HS-5 (cell line): Measurements from ENCODE around the gene NAGS.
"Not testable (repeated sequence)": the region's sequence is repeated elsewhere in the genome, so short reads cannot be mapped to it uniquely, and the experiment has no call there.

ENCODE experiments used
- DNase-seq: peaks from one replicate; pipeline ENCODE4 v3.0.0-alpha.2; 2012; ENCODE audit warnings: low read depth

Gene NAGS

DNA sequence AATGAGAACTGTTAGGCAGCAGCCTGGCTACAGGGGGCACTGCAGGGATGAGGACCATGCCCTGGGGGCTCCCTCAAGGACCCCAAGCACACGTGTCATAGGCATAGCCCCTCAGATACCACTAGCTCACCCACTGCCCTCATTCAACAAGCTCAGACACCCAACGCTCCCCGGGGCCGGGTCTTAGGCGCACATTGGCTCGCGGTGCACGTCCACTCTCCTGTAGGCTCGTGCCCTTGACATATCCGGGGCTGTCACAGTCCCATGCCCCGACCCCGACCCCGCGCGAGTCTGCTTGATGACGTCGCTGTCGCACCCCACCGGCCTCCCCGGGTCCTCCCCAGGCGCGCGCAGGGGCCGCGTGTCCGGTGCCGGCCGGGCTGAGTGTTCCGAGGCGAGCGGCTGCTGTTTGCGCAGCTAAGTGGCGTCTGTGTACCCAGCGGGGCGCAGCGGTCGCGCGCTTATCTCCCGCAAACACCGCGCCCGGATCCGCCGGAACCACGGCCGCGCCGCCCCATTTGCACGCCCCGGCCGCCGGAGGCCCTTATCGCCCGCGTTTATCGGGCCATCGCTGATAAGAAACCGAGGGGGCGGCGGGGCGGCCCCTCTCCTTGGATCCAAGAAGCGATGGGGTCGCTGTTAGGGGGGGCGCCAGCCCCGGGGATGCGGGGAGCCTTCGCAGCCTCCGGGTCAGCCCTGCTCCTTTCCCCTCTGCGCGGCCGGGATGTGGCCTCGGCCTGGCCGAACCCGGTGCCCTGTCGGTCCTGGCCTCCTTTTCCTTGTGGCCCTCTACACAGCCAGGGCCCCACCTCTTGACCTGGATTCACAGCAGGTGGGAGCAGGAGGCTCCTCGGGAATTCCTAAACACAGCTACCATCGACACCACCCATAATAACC is 20.7 kb upstream of the NAGS start:
- DNase-seq = no peak

DNA sequence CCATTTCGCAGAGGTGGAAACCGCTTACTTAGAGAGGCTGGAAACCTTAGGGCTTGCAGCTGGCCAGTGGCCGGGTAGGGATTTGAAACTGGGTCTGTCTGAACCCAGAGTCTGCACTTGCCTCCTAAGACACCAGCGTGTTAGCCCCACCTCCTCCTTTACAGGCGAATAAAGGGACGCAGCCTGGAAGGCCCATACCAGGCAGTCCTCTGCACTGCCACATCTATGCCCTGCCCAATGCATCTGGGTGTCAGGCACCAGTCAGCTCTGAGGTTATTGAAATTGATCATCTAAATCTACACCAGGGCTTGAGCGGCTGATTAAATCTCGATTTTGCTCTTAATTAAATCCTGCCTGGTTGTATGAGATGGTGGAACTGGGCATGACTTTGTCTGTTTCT is 19.9 kb upstream of the NAGS start:
- no peak for DNase-seq

DNA sequence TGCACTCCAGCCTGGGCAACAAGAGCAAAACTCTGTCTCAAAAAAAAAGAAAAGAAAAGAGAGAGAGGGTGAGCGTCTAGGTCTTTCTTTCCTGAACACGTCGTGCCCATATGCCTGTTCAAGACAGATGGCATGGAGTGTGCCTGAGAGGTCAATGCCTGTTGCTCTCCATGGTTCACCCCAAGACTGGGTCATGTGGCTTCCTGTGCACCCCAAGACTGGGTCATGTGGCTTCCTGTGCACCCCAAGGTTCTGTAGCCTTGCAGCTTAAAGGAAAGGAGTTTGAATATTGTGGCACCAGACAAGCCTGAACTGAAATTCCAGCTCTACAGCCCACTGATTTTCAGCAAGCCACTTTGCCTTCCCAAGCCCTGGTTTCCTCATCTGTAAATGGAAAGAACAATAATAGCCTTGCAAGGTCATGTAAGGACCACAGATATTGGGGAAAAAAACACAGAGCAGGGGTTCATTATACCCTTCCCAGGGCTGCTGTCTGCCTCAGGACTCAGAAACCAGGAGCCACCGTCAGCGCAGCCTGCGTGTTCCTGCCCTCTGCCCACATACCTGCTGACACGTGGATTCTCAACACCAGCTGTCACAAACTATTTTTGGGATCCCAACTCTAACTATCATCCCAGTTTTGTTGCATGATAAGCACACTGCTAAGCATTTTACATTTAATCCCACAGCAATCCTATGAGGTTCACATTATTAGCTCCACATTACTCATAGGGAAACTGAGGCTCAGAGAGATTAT is 18.0 kb upstream of the NAGS start:
- DNase-seq = no peak

DNA sequence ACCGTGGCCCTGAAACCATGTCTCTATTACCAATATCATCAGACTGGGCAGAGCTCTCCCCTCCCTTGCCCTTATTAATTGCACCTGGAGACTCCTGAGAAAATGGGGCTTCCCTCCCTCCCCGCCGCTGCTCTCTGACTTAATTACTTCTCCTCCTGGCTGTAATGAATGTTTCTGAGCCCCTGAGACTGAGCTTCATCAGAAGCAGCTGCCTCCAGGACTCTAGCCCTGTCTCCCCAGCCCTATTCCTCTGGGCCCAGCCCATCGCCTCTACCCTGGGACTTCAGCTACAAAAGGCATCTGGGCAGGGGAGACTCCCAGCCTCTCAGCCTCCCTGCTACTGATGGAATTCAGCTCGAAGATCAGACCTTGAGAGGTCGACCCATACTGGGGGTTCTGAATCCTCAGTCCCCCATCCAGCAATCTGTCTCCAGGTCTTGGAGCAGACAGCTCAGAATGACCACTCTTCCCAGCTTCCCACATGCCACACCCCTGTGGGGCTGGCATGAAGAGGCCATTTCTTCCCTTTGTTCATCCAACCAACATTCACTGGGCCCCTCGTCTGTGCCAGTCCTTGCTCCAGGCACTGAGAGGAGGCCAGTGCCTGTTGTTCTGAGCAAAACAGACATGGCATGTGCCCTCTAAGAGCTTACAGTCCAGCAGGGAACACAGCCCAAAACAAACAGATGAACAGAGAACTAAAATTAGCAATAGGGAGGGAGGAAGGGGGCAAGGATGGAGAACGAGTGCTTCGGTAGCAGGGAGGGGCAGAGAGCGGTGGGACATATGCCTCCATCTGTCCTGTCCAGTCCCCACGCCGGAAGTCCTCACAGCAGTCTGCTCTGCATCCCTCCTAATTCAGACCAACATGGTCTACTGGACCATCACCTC is 17.0 kb upstream of the NAGS start:
- no peak for DNase-seq

DNA sequence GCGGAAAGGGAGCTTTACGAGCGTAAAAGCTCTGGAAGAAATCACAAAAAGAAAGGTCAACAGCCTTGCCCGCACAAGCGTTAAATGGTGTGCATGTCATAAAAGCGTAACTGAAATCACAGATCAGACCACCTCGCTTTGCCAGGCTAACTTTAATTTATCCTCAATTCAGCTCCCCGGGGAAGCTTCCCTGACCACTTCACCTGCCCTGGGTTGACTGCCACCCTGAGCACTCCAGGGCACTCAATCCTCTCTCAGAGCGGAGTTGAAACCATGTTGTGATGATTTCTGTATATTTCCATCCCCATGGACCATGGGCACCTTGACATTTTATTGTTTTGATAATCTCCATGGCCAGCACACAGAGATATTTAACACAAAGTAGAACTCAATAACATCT is 16.1 kb upstream of the NAGS start:
- DNase-seq = no peak

DNA sequence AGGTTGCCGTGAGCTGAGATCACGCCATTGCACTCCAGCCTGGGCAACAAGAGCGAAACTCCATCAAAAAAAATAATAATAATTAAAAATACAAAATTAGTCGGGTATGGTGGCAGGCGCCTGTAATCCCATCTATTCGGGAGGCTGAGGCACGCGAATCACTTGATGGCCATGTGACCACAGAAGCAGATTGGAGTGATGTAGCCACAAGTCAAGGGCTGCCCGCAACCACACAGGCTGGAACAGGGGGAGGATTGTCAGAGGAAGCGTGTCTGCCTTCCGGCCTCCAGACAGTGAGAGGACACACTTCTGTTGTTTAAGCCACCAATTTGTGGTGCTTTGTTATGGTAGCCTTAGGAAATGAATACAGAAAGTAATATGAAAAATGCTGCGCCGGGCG is 11.8 kb upstream of the NAGS start:
- DNase-seq = no peak

DNA sequence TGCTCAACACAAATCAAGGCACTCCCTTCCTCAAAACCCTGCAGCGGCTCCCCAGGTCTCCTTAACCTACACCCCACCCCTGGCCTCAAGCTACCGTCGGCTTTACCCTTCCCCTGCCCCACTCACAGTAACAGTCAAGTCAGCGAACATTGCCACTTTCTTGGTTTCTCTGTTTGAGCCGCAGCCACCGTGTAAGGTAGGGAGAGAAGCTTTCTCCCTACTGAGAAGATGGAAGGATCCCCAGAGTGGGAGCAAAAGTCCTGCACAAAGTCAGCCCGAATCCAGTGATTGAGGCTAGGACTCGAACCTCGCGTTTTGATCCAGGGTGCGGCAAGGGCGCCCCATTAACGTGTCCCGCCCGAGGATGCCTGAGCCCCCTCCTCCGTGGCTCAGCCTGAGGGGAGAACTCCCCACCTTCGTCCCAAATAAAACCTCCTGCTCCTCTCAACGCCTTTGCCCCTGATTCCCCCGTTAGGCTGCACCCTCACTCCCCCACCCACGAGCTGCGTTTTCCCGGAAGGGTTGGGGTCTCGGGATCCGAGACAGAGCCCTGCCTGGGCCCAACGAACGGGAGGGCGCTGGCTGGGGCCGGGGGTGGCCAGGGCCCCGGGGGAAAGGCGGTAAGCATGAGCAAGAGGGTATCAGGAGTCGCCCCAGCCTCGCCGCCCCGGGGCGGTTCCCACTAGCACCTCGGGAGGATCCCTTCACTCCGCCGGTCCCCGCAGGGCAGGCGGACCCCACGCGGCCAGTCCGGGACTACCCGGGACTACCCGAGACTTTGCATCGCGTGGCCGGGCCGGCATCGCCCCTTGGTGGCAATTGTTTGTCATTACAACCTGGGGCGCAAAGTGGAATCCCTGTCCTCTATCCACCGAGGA is 9.9 kb upstream of the NAGS start:
- no peak for DNase-seq

DNA sequence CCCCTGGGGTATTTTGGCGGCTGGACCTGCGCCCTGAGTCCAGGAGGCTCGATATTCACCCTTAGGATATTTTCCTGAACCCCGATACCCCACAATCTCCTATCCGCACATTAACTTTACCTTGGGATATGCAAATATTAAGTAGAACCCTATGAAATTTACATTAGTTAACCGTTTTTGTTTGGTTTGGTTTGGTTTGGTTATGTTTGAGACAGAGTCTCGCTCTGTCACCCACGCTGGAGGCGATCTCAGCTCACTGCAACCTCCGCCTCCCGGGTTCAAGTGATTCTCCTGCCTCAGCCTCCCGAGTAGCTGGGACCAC is 9.3 kb upstream of the NAGS start:
- no peak for DNase-seq

DNA sequence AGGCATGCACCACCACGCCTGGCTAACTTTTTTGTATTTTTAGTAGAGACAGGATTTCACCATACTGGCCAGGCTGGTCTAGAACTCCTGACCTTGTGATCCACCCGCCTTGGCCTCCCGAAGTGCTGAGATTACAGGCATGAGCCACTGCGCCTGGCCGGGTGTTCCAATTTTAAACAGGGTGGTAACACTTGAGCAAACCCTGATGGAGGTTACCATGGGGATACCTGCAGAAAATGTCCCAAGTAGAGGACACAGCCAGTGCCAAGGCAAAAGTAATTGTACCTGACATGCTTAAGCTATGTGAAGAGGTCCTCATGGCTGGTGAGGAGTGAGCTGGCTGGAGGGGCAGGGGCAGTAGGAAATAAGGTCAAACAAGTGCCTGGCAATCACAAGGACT is 7.2 kb upstream of the NAGS start:
- DNase-seq = not testable (repeated sequence)

DNA sequence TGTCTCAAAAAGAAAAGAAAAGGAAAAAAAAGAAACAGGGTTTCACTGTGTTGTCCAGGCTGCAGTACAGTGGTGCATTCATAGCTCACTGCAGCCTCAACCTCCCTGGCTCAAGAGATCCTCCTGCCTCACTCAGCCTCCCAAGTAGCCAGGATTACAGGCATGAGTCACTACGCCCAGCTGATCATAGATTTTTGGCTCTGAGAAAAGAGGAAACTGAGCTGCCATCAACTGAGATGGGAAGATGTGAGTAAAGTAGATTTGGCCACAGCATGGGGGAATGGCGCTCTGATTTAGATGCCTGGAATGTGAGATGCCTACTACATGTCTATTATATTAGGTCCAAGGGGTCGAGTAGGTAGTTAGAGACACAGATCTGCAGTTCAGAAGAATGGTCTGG is 5.9 kb upstream of the NAGS start:
- DNase-seq = peak; percentile 40

DNA sequence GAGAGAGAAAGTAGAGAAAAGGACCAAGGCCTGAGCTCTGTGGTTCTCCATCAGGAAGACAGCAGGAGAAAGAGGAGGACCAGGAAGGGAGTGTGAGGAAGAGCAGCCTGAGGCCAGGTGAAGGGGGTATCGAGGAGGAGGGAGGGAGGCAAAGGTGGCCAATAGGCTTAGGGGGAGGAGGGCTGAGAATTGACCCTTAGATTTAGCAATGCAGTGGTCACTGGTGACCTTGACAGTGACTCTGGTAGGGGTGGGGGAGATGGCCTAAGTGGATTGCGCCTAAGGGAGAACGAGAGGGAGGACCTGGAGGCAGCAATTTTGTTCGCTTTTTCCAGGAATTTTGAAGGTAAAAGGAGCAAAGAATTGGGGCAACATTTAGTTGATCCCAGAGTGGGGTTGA is 5.4 kb upstream of the NAGS start:
- DNase-seq = no peak

DNA sequence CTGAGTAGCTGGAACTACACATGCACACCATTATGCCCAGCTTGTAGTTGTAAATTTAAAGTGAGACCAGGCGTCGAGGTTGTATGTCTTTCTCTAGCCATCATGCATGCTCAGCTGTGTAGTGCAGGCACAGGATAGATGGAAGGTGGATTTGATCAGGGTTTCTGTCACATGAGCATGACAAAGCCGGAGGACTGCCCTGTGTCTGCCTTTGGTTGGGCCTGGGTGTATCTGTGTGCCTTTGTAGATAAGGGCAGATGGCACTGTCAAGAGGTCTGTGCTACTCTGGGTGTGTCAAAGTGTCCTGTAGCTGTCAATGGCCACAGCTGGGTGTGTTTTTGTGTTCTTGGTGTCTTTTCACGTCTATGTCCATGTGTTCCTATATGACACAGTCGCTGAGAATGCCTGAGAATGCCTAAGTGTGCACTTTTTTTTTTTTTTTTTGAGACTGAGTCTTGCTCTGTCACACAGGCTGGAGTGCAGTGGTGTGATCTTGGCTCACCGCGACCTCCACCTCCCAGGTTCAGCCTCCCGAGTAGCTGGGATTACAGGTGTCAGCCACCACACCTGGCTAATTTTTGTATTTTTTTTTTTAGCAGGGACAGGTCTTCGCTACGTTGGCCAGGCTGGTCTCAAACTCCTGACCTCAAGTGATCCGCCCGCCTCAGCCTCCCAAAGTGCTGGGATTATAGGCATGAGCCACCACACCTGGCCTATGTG is 4.1 kb upstream of the NAGS start:
- no peak for DNase-seq

DNA sequence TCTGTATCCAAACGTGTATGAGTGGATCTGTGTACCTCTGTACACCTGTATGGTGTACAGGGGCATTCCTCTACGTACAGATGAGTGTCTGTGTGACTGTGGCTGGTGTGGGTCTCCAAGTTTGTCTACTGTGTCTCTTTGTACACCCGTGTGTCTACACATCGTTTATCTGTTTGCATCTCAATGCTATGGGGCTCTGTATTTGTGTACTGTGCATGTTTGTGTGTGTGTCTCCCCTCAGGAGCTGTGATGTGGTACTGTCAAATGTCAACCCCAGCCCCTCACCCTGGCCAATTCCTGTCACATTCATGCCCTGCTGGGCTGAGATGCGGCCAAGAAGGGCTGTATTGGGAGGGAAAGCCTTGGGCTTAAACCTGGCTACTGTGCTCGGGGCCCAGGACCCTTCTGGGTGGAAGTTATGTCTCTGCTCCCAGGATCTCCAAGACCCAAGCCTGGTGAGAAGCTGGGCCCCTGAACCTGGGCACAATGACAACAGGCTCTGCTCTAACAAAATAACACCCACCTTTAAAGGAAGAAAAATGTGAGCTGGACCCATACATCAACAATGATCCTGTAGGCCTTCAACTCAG is 3.5 kb upstream of the NAGS start:
- no peak for DNase-seq

DNA sequence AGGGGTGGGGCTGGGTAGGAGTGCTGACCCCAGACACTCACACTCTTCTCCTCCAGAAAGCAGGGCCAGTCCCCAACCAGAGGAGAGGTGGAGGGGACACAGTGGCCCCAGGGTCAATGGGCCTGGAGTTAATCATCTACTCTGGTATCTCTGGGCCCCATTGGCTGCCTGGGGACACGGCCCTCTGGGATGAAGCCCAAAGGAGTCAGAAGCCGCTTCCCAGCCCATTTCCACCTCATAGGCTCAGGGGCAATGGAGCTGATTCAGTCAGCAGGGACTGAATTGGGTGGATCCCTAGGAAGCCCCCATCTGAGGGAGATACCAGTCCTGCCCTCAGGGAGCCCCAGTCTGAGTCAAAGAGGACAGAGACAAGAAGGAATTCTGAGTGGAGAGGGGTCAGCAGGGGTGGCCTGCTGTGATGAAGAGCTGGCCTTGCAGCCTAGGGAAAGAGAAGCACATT is 2.9 kb upstream of the NAGS start:
- DNase-seq = no peak

DNA sequence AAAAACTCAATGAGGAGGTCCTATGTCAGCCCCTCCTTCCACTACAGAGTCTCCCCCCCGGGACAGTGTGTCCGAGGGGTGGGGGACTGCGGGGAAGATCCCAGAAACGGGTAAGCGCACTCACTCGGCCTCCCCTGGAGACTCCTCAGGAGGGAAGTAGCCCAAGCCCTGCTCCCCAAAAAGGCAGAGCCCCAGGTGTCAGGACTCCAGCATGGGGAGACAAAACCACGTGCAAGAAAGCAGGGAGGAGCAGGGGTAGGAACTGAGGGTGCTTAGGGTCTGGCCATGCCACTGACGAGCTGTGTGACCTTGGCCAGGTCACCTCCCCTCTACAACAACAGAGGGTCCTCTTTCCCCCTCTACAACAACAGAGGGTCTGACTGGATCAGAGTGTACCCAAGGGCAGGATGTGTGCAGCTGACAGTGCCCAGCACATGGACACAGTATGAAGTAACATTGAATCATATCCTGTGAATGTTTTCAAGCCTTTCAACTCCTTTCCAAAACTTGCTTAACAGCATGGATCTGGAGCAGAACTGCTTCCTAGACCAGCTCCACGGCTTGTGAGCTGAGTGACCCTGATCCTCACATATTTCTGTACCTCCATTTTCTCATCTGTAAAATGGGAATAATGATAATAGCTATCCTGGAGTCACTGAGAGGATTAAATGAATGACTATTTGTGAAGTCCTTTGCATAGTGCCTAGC is 2.1 kb upstream of the NAGS start:
- DNase-seq = peak; percentile 71

DNA sequence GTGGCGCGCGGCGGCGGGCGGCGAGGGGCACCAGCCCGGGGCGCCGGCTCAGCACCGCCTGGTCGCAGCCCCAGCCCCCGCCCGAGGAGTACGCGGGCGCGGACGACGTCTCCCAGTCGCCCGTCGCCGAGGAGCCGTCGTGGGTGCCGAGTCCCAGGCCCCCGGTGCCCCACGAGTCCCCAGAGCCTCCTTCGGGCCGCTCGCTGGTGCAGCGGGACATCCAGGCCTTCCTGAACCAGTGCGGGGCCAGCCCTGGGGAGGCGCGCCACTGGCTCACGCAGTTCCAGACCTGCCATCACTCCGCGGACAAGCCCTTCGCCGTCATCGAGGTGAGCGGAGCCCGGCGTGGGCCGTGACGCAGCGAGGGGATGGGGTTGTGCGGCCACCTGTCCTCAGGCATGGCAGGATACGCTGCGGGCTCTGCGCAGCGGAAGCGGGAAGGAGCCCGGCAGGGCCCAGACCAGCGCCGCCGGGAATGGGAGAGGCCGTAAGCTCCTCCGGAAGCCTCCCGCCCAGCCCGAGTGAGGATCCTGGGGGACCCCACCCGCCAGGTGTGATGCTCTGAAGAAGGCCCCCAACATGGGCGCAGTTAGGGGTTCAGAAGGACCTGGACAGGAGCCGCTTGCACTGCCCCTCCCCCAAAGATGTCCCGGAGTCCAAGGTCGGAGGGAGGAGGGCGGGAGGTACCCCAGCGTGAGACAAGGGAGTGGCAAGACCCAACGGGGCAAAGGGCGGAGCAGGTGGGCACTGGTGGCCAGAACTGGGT is 522 bp downstream of the NAGS start:
- no peak for DNase-seq

DNA sequence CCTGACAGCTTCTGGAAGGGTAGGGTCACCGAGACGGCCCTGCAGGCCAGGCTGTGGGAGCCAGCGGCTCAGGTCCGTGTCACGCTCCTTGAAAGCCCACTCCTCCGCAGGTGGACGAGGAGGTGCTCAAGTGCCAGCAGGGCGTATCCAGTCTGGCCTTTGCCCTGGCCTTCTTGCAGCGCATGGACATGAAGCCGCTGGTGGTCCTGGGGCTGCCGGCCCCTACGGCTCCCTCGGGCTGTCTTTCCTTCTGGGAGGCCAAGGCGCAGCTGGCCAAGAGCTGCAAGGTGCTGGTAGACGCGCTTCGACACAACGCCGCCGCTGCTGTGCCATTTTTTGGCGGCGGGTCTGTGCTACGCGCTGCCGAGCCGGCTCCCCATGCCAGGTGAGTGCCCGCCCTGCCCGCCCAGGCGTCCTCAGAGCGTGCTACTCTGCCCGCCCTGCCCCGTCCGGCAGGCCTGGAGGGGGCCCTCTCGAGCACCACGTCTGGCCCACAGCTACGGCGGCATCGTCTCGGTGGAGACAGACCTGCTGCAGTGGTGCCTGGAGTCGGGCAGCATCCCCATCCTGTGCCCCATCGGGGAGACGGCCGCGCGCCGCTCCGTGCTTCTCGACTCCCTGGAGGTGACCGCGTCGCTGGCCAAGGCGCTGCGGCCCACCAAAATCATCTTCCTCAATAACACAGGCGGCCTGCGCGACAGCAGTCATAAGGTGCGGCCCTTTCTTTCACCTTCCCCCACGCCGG is 1.3 kb downstream of the NAGS start:
- no peak for DNase-seq

DNA sequence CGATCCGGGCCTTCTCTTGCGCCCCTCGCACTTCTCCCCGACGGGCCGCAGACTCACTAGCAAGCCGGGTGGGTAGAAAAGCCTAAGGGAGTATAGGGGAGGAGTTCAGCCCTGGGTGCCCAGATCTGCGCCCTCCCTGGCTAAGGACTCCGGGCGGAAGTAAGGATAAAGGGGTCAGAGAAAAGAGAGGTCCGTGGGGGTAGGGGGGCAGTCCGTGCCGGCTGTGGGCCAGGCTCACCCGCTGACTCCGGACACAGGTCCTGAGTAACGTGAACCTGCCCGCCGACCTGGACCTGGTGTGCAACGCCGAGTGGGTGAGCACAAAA is 1.8 kb downstream of the NAGS start:
- no peak for DNase-seq
